ENCODE data around the gene SOX18.
"Not testable (repeated sequence)": the region's sequence is repeated elsewhere in the genome, so short reads cannot be mapped to it uniquely, and the experiment has no call there.

Gene SOX18

GRCh38 chr20:64049060-64049877, at the start of gene SOX18:
SOX18 (minus strand) TSS chr20:64049639; CDS start chr20:64049516, 123 bp downstream.
- DNase-seq = no peak

DNA sequence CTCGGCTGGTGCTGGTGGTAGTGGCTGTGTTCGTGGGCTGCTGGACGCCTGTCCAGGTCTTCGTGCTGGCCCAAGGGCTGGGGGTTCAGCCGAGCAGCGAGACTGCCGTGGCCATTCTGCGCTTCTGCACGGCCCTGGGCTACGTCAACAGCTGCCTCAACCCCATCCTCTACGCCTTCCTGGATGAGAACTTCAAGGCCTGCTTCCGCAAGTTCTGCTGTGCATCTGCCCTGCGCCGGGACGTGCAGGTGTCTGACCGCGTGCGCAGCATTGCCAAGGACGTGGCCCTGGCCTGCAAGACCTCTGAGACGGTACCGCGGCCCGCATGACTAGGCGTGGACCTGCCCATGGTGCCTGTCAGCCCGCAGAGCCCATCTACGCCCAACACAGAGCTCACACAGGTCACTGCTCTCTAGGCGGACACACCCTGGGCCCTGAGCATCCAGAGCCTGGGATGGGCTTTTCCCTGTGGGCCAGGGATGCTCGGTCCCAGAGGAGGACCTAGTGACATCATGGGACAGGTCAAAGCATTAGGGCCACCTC, 49.1 kb upstream of the SOX18 start:
- DNase-seq = no peak

GRCh38 chr20:64096535-64096934, 47.1 kb upstream of the SOX18 start:
- no peak for DNase-seq

- DNase-seq = no peak
These were observed 46.5 kb upstream of the SOX18 start for GRCh38 chr20:64095927-64096326.

DNA sequence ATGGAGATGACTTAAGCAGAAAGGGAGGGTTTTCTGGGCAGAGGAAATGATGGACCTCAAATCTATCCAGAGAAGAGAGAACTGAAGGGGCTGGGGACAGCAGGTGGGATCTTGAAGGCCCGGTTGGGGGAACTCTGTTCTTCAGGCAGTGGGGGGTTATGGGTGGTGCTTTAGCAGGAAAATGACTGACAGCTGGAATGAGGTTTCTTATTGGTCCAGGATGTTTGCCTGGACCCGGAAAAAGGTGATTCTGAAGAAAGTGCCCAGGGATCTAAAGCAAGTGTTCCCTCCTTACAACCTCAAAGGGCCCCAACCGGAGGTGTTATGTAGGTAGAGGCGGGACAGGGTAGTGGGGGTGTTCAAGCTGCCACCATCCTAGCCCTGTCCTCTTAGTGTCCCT, 46.0 kb upstream of the SOX18 start:
- no peak for DNase-seq

GRCh38 chr20:64093013-64093503, 43.6 kb upstream of the SOX18 start:
- DNase-seq = no peak

GRCh38 chr20:64092258-64093012, 43.0 kb upstream of the SOX18 start:
- DNase-seq = no peak

GRCh38 chr20:64091770-64092169, 42.3 kb upstream of the SOX18 start:
- DNase-seq = no peak

DNA sequence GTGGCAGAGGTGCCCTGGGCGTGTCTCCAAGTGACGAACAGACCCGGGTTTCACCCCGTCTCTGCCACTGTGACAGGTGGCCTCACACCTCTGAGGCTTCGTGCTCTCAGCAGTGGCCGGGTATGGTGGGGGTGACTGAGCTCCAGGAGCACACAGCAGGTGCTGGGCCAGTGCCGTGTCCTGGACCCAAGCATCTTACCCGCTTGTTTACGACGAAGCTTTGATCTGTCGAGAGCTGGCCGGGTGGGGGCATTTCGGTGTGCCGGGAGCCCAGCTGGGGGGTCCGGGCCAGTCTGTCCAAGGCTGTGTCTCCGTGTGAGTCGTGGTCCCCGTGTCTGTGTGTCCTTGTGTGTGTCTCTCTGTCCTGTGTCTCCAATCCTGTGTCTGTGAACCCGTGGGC, 41.9 kb upstream of the SOX18 start:
- no peak for DNase-seq

DNA sequence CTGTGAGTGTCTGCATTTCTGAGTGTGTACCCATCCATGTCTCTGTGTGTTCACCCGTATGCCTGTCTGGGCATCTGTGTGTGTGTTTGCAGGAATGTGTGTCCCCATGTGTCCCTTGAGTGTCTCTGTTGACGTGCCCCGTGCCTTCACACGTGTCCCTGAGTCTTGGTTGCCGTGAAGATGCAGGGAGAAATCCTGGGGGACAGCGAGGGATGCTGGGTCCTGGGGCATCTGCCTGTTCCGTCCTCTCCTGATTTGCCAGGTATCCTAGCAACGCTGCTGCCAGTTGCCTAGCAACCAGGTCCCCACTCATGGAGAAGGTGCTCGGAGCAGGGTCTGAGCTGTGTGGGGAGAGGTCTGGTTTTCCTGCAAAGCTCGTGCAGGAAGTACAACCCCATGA, 40.7 kb upstream of the SOX18 start:
- DNase-seq = no peak

- DNase-seq = not testable (repeated sequence)
These were observed 39.1 kb upstream of the SOX18 start for GRCh38 chr20:64088586-64088985.

DNA sequence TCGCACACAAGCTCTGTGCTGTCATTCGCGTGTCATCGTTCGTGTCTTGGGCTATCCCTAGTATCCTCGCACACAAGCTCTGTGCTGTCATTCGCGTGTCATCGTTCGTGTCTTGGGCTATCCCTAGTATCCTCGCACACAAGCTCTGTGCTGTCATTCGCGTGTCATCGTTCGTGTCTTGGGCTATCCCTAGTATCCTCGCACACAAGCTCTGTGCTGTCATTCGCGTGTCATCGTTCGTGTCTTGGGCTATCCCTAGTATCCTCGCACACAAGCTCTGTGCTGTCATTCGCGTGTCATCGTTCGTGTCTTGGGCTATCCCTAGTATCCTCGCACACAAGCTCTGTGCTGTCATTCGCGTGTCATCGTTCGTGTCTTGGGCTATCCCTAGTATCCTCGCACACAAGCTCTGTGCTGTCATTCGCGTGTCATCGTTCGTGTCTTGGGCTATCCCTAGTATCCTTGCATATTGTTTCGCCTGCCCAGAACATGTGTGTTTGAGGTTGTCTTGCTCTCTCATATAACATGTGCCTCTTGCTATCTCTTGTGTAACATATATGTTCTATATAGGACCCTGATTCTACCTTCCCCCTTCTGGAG, 37.9 kb upstream of the SOX18 start:
- DNase-seq = not testable (repeated sequence)

- no peak for DNase-seq
These were observed 37.4 kb upstream of the SOX18 start for GRCh38 chr20:64086801-64087200.

DNA sequence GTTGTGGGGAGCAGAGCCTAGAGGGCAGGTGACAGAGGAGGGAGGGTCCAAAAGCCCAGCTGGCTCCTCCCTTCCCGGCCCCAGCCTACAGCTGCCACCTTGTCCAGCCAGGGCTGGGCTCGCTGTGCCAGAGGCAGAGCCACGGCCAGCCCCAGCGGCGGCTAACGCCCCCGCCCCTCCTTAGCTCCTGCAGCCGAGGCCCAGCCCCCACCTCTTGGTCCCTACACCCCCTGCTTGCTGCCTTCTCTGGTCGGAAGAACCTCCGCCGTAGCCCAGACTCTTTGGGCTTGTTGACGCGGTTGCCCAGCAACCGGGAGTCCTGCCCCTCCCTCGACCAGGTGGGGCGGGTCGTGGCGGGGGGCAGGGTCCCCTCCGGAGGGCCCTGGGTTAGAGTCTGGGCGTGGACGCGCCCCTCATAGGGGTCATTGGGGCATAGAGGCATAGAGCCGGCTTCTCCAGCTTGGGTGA, 35.3 kb upstream of the SOX18 start:
- DNase-seq = no peak

DNA sequence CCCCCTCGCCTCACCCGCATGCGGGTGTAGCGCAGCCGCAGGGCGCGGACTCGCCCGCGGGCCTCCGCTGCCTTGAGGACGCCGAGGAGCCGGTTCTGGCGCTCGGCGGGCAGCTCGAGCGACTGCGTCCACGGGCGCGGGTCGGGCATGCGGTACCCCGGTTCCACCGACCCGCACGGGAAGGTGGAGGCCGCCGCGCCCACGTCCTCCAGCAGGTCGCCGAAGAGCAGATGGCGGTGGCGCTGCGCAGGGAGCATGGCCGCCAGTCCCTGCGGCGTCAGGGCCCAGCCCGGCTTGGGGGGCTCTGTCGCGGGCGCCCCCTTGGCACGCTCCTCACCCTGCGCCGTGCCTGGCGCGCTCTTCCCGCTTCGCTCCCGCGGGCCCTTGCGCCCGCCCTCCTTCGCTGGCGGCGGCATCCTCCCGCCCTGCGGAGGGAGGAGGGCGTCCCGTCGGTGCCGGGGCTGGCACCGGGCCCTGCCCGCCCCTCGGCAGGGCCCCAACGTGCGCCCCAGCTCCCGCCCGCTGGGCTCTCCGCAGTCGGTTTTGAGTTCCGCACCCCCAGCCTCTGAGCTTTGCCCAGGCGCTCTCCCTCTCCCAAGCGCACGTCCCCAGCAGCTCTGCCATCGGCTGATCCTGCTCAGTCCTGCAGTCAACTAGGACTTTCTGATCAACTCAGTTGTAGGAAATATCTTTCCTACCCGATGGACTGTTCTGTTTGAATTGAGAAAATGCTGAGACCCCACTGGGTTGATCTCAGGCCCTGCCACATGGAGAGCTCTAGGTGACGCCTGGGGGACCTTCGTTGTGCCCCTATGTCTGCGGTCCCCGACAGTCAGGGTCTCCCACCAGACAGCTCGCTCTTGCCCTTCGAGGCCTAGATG, 34.6 kb upstream of the SOX18 start, which contains the start of gene LKAAEAR1:
LKAAEAR1 (minus strand) TSS at position 595 of the 881 bp plus-strand sequence; CDS start at position 416, 179 bp downstream.
- DNase-seq = no peak

- peak; percentile 86 for DNase-seq
These were observed 34.0 kb upstream of the SOX18 start for GRCh38 chr20:64083378-64083803.

- DNase-seq = no peak
These were observed 33.5 kb upstream of the SOX18 start for GRCh38 chr20:64082820-64083377.

- DNase-seq = no peak
These were observed 32.8 kb upstream of the SOX18 start for GRCh38 chr20:64082126-64082731.

DNA sequence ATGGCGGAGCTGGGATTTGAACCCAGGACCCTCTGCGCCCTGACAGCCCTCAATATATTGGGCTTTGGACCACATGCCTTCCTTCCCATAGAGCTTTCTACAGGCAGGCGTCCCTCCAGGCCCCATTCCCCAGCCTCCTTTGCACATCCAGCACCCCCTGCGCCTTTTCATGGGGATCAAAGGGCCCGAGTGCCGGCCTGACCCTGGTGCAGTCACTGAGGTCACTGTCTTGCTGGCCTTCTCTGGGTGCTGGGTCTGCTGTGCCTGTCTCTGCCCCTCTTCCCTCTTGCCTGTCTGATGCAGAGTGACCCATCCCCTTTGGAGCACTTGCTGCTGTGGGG, 32.2 kb upstream of the SOX18 start:
- no peak for DNase-seq

DNA sequence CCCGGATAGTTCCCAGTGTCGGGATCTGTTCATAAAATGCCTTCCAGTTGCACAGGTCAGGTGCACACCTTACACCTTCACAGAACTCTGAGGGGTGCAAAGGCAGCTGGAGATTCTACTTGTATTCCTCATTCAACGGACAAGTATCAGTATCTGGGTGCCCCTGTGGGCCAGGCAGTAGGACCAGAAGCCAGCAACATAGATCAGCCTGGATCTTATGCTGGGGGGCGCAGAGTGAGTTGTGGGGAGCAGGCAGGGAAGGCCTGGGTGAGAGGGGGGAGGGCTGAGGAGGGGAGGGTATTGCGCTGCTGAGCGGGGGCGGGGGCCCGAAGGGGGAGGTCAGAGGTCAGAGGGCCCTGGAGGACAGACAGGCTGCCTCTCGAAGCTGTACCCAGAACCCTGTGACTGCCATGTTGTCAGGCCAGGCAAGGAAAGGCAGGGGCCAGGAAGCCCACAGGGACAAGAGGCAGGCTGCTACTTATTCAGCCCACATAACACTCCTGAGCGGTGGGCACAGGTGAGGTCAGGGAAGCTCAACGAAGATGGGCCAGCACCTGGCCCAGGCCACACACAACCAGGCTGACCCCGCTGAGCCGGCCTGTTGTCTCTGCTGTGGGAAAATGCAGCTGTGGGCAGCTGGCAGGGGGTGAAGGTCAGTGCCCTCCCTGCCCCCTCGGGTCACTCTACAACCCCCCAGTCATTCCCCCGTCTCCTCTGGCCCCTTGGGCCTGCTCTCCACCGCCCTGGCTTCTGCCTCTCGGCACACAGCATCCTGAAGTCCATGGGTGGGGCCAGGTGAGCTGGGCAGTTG, 31.6 kb upstream of the SOX18 start:
- no peak for DNase-seq

Measured in right forelimb (tissue), 1 donor.